ENCODE data around the gene RASGRF2.

GRCh38 chr5:80962630-80963520 lies 2.7 kb downstream of the RASGRF2 start:
- no peak for TF ChIP-seq CTCF (conservative IDR thresholded peaks at IDR 0.05; ENCODE audit: low read length)
- TF ChIP-seq EZH2phosphoT487 (IDR thresholded peaks at IDR 0.05; ENCODE audit: borderline replicate concordance, low read depth, low read length): no peak
